ENCODE results near the gene APPL2.

APPL2 gene, protein sequence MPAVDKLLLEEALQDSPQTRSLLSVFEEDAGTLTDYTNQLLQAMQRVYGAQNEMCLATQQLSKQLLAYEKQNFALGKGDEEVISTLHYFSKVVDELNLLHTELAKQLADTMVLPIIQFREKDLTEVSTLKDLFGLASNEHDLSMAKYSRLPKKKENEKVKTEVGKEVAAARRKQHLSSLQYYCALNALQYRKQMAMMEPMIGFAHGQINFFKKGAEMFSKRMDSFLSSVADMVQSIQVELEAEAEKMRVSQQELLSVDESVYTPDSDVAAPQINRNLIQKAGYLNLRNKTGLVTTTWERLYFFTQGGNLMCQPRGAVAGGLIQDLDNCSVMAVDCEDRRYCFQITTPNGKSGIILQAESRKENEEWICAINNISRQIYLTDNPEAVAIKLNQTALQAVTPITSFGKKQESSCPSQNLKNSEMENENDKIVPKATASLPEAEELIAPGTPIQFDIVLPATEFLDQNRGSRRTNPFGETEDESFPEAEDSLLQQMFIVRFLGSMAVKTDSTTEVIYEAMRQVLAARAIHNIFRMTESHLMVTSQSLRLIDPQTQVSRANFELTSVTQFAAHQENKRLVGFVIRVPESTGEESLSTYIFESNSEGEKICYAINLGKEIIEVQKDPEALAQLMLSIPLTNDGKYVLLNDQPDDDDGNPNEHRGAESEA

DNA sequence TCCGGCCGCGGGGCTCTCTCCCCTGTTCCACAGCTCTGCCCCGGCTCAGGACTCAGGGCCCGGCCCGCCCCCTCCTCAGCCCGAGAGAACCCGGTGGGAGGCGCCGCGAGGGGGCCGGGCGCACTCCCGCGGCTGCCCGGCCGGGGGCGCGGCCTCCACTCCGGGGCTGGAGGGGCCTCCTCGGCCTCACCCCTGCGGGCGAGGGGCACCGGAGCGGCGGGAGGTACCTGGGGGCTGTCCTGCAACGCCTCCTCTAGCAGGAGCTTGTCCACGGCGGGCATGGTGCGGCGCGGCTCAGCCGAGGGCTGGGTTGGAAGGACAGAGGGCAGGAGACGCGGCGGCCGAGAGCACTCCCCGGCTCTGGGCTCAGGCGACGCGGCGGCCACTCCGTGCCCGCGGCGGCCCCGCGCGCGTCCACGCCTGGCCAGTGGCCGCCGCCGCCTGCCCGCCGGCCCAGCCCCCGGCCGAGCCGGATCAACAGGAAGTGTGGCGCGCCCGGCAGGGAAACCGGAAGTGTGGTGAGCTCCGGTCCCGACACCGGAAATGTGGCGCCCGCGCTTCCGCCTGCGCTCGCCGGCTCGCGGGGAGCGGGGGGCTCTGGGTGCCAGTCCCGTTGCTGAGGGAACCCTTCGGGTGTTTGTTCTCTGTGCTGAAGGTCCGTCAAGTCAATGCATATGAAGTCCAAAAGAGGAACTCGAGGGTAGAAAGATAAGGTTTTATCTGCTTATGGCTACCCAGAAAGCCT is at the start of gene APPL2:
TSS of gene APPL2 (minus strand) at position 443 of the 745 bp plus-strand sequence. CDS start at position 281, 162 bp downstream.
- DNase-seq: peak; percentile 83

DNA sequence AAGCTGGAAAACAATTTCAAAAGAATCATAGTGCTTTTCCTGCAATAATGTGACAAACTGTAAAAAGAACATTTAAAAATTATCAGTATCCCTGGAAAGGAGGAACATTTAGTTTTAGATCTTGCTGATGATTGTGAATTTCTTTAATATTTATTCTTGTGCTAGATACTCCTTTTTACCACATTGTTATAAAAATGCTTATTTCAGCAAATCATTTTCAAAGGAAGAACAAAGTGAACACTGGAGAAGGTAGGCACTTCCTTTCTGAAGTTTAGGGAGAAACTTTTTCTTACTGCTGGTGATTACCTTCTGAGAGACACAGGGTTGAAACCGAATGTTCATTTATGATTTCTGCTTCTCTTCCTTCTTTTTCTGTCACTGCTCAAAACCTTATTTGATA is 49.4 kb upstream of the APPL2 start:
- no peak for DNase-seq

DNA sequence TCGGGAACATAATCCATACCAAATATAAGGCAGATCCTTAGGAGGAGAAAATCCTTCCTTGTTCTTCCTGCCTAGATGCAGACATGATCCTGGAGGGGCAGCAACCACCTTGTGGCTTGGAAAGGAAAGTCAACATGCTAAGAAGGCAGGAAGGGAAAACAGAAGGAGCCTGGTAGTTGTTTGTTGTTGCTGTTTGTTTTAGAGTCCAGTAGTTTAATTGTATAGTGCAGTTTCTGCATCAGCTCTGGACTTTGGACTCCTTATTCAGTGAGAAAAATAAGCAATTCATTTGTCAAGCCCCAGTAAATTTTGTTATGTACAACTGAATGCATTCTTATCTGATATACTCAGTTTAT is 45.7 kb upstream of the APPL2 start:
- DNase-seq: no peak

DNA sequence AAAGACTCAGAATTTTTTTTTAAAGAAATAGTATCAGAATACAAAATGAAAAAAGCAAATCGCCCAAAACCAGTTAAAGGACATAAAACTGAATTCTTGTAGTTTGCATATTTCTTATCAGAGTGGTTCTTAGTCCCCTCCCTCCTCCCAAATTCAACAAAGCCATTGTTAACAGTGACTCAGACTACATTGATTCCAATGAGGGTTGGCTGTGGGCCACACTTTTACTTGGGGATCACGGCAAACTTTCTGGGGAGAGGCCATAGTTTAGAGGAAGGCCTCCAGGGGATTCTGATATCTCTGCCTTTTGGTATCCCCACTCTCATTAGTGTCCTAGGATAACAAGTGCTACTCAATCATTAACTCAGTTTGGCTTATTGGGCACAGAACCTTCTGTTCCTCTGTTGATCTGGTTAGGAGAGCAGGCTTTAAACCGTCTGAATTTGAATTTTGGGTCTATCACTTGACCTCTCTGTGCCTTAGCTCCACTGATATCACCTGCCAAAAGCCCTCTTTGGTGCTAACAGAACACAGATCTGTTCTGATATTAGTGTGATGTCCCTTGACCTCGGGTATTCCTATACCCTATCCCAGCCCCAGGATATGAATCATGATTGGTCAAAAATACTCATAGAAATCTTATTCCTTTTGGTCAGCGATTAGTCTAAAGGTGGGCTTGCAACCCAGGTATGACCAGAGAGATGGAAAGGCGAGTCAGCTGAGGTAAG is 45.2 kb upstream of the APPL2 start:
- DNase-seq: no peak

DNA sequence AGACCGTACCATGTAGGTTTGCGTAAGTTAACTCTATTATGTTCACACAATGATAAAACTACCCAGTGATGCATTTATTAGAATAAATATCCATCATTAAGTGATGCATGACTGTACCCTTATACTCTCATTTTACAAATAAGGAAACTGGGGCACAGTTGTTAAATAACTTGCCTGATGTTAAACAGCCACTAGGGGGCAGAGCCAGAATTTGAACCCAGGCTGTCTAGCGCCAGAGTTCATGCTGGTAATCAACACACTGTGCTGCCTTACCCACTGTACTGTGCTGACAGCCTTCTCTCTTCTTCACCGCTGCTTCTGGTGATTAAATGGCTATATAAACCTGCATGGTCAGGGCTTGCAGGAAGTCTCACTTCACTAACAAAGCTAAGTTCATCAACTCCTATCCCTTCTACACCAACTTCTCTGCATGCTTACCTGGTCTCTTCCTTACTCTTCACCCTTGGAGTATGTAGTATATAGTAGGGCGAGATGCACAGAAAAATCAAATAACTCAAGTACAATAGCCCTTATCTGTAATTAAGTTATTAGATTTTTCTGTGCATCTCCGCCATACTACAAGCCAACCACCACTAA is 43.6 kb upstream of the APPL2 start:
- DNase-seq: peak; percentile 7

DNA sequence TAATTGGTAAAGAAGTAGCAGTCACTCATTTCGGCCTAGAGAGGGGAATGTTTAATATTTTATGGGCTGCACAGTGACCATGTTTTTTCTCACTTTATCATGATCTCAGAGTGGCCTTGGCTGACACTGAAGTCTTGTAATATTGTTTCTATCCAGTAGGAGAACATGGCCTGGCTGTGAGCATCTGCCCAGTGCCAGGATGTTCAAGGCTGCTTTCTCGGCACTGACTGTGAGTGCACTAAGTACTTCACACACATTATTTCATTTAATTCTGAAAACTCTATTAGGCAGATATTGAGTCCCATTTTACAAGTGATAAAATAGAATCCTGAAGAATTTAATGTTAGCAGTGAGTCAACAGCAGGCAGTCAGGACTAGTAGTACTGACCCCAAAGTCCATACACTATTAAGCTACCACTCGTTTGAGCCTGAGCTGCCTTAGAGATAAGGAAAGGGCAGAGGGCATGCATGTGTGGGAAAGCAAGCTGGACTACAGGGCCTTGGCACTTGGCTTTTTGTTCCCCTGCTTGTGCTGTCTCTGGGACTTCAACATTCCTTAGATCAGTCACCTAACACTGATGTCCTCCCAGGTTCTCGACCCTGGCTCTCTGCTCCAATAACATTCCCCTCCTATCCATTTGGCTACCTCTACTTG is 42.2 kb upstream of the APPL2 start:
- DNase-seq: no peak

DNA sequence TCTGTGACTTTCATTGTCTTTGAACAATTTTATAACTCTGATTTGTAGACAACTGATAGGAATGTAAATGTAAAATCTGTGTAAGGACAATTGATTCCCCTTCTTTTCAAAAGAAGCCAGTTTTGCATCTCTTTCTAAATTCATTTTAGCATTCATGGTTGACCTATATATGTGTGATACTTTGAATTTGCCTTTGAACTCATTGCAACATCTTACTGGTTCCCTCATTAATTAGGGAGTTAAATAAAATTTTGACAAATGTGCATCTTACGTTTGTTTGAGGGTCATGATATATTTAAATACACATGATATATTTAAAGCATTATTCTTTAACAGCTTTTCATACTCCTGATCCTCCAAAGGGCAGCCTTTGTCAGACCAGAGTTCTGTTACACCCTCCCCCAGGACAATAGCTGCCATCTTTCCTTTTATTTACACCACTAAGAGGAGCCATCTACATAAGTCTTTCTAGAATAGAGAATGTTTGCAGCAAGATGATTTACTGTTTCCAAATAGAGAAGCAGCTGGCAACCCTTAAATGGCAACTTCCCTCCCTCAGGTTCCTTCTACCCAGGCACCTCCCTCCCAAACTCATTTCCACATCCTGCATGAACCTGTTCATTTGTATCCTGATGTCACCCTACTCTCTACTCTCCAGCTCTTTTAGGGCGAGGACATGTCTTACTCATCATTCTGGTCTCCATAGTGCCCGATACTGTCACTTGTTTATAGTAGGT is 40.2 kb upstream of the APPL2 start:
- no peak for DNase-seq

DNA sequence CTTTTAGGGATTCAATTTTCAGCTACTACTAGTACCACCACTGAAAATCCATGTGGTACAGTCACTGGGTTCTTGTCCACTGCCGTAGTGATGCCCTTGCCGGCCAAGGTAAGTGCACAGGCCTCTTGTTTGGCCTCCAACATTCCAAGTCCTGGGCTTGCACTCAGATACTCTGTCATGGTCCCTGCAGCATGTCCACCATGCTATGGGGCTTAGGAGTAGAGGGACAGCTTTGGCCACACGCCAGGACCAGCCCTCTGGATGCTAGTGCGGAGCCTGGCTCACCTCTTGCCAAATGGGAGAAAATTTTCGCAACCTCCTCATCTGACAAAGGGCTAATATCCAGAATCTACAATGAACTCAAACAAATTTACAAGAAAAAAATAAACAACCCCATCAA is 38.6 kb upstream of the APPL2 start:
- DNase-seq: no peak

DNA sequence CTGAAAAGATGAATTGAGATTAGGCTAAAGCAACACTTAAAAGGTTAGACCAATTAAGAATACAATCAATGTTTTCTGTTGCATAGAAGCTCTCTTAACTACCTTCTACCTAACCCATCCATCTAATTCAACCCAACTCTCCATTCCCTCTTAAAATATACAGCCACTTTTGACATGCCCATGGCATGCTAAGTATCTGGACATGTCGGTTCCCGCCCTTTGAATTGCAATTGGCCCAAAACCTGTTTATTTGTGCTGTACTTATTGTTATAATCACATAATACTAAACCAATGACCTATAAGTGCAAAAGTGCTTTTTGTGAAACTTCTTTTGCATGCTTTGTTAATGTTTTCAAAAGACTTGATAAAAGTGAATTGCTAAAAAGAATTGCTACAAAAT is 37.6 kb upstream of the APPL2 start:
- DNase-seq: no peak

DNA sequence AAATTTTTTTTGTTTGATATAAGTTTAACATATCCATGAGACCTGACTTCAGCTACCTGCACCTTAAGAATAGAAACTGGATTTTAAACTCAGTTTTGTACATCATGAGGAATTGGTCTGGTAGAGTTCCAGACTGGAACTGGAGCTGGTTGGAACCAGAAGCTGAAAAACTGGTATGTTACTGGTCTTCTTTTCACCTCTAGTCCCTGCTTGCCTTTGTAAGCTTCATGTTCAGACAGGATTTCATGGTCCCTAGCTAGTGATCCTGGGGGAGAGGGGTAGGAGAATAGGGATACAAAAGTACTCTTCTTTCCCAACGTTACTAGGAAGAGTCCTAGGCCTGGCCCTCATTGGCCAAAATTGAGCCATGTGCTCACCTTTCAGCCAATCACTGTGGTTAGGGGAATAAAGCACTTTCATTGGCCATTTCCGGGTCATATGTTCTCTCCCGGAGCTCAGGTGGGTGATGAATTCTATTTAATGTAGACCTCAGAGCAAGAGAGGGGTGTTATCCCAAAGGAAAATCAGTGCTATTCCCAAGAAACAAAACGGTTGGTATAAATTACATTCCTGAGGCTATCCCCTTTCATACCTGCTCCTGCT is 36.9 kb upstream of the APPL2 start:
- DNase-seq: no peak

DNA sequence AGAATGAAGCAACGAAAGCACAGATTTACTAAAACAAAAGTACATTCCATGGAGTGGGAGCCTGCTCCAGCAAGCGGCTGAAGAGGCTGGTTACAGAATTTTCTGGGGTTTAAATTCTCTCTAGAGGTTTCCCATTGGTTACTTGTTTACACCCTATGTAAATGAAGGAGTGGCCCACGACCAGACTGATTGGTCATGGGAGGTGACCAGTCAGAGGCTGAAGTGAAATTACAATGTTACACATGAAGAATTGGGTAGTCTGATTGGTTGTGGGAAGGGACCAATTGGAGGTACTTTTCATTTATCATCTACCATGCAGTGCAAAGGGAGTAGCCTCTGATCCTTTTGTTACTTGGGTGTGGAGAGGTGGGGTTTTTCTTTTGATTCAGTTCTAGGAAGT is 36.2 kb upstream of the APPL2 start:
- no peak for DNase-seq

DNA sequence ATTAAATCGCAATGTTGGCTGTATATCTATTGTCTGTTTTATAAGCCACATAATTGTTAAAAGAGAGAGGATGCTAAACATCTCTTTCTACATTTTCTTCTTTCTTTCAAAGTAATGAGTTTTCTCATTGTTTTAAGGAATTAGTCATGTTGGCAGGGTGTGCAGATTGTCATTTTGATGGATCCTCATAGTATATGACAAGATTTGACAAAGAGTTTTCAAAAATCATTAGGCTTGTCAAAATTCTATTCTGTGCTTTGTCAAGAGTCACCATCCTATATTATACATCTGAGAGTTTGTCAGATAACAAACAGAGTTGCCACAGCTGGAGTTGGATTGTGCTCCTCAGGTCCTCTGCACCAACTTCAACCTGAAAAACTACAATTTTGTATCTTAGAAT is 35.4 kb upstream of the APPL2 start:
- DNase-seq: no peak

DNA sequence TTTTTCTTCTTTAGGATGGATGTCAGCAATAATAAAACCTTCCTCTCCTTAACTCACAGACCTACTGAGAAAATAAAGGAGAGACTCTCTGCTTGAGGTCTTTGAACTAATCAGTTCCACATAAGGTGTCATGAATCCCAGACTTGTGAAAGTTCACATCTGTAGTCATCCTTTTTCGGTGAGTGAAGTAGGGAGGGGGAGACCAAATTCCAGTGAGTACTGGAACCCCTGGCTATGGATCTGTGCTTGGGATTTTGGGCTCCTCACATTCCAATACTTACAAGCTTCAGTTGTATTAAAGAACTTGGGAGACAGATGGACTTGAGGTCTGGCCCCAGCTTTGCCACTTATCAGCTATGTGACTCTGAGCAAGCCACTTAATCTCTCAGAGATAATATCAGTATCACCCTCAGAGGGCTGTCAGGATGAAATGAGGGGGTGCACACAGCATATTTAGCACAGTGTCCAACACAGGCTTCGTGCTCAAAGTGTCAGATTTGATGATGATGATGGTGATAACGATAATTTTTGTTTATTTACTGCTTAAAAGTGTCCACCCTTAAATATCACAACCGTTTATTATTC is 34.8 kb upstream of the APPL2 start:
- DNase-seq: no peak

DNA sequence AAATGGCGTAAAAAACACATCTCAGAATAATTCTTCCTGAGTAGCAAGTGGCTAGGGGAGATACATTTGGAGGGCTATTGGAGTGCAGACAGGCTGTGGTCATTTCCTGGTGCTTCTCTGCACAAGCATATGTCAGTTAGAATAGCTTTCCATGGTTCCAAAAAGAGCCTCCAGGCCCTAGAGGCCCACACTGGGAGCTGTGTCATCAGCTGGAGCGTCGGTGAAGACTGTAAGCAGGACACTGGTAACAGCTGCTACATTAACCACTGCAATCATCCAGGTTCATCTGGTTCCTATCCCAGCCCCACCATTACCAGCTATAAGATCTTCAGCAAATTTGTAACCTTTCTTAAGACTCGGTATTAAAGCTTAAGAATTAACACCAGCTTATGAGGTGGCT is 31.7 kb upstream of the APPL2 start:
- no peak for DNase-seq

DNA sequence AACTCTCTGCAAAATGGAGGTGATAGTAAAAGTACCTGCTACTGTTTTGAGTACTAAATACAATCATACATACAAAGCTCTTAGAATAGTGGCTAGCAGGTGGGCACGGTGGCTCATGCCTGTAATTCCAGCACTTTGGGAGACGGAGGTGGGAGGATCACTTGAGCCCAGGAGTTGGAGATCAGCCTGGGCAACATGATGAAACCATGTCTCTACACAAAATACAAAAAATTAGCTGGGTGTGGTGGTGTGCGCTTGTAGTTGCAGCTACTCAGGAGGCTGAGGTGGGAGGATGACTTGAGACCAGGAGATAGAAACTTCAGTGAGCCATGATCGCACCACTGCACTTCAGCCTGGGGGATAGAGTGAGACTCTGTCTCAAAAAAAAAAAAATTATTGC is 28.8 kb upstream of the APPL2 start:
- no peak for DNase-seq

DNA sequence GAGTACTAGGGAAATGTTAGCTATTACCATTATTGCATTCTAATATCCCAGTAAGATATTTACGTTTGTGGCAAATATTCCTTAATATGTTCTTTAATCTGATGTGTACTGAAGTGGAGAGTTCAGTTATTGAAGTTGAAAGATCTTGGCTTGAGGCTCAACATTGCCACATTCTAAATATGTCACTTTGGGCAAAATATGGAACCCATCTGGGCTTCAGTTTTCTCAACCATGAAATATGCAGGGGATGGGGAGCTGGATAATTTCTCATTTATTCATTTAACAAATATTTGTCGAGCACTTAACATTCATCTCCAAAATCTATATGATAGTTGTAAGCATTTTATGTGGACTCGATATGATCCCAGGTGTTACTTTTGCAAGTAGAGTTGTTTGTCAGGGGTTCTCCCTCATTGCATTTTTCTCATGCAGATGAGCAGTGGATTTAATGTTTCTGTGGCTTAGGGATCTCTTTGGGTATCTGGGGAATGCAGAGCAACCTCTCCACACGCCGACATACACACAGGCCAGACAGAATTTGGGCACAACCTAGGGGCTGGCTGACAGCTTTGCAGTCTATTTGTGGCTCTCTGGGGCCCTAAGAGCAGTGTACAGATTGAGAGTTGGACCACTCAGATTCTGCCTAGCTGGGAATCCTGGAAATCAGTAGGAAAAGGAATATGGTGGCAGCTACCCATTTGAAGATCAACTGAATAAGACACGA is 26.6 kb upstream of the APPL2 start:
- no peak for DNase-seq

DNA sequence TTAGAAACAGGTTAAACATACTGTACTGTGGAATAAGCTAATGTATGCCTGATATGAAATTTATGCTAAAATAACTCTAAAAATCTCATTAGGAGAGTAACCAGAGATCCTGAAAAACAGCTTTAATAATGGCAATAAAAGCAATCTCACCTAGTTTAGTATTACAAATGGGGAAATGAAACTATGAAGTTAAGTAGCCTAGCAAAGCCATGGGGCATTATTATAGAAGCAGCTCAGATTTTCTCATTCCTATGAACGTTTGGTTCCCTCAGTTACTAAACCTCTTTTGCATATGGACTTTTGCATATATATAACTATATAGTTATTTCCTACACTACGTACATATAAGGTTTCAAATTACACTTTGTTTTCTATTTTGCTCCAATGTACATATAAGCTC is 25.0 kb upstream of the APPL2 start:
- DNase-seq: no peak

DNA sequence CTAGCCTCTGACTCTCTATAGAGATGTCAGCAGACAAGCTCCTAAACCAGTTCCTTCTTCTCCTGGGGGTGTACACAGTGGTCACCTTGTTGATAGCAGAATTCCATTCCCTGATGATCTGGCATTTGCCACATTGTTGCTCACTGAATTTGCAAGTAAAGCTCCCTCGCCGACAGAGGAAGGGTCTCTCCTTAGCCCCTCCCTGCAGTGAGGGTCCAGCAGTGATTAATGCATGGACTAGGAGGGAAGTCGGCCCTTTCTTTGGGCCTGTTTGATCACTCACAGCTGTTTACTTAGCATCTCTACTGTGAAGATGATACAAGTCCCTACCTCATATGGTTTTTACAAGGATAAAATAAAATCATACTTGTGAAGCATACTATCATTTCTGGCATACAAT is 23.3 kb upstream of the APPL2 start:
- no peak for DNase-seq

DNA sequence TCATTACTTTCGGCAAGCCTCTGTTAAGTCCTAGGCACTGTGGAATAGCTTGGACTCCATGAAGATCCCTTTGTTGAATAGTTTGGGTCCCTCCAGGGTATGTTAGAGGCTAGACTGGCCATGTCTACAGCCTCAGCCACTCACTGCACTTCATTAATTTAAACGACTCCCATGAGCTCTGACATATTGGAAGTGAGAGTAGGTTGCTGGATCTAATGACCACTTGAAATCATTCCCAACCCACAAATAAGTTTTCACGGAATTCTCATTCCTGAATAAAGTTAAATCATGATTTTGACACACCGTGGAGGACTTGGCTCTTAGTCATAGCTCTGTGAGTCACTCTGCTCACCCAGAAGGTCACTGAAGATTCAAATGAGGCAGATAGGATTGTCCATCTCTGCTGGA is 21.4 kb upstream of the APPL2 start:
- no peak for DNase-seq

DNA sequence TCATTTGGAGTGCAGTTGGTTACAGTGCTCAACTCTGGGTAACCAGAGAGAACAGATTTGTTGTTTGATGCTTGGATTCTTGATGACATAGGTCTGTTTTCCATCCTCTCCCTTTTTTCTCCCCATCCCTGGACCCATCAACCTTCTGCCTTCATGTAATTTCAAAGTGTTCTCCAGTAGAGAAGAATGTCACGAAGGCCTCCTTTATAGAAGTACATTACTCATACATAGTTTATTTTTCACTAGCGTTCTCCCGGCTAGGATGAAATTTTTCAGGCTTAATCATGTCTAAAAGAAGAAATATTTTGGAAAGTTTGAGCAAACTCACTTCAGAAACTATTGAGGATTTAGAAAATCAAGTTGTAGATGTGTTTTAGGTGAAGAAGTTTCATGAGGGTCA is 20.9 kb upstream of the APPL2 start:
- DNase-seq: no peak
